Pancreas (tissue), 10 donors: Measurements from ENCODE around the gene CCDC50. TPM values are rescaled to one million over a fixed set of nuclear protein-coding genes. Genes with fewer than 3 reads are reported as not detected.

Experiments
- ATAC-seq, 4 donors: fragments of 200-7000 bp; cut with Tn5 transposase; one replicate each; pipeline versions ENCODE4 v1.8.0 to v1.9.1; 2020; ENCODE audit warnings: mild to moderate bottlenecking in 4 of 4, moderate library complexity in 4 of 4
- DNase-seq, 6 donors: peaks; one replicate each; pipeline ENCODE4 v3.0.0-alpha.2; 2020
- FAIRE-seq: peaks from 2 replicates; lab custom pipeline; 2012; peaks lifted over from hg19 to GRCh38; lab: Jason Lieb, UNC
- H3K27ac ChIP-seq, 4 donors: fragments of 200-600 bp; sonication (generic); 1 replicate in 3 of 4; 2 replicates in 1 of 4; pipeline versions ENCODE4 v1.5.0 to v1.8.0; 2020
- H3K27me3 ChIP-seq, 4 donors: fragments of 200-600 bp; one replicate each; pipeline ENCODE4 v1.8.0; 2021
- H3K36me3 ChIP-seq, 3 donors: fragments of 200-600 bp; sonication (generic) in 1 of 3; one replicate each; pipeline versions ENCODE4 v1.5.0 to v1.8.0; 2020 to 2021
- H3K4me1 ChIP-seq, 3 donors: fragments of 200-600 bp; one replicate each; pipeline ENCODE4 v1.8.0; 2021
- H3K4me3 ChIP-seq, 4 donors: fragments of 200-600 bp; sonication (generic) in 2 of 4; one replicate each; pipeline versions ENCODE4 v1.5.0 to v1.8.0; 2020 to 2021
- H3K9me3 ChIP-seq, 4 donors: fragments of 200-600 bp; one replicate each; pipeline ENCODE4 v1.8.0; 2021
- WGBS, 2 donors: extraction: QIAGEN DNeasy Blood & Tissue Kit; methylation state at CpG; one replicate each; pipeline ENCODE4 v1.1.7; 2013; 5-methylcytosine and 5-hydroxymethylcytosine counted together
- intact Hi-C, 3 donors: fragments of 100-400 bp; cut with DNase I; formaldehyde crosslinking; loops; one replicate each; pipeline versions ENCODE4 v1.11.1 to v1.14.2; 2022
- polyA plus RNA-seq, 2 donors: library from polyadenylated mRNA; stranded (reverse); fragments of 200-250 nt; gene quantifications; one replicate each; pipeline ENCODE4 v1.2.3, GENCODE V29; 2013
- total RNA-seq, 6 donors: library from RNA; stranded (reverse); fragmentation: NEBNext Ultra II Directional in 4 of 6; extraction: Animal tissue kit (Norgen Biotek cat#: 25700) in 4 of 6; gene quantifications; one replicate each; pipeline versions ENCODE4 v1.2.1 to v1.2.4, GENCODE V29; 2021 to 2023
- TF ChIP-seq, protein P1 (sequence below), 4 donors: fragments of 200-600 bp; sonication (generic) in 3 of 4; IDR thresholded peaks; one replicate each; pipeline versions ENCODE4 v1.5.0 to v1.8.0; 2021; ENCODE audit warnings: antibody characterized with exemption in 4 of 4
- donor health status: healthy with polysubstance abuse.
- donor health status: DM: no; HTN: no; CAD: no; lungs with moderate emphysema.
- donor health status: DM: no; HTN: no; CAD: no.
- donor health status: control.
- donor health status: control.
- donor health status: Bipolar disorder and iron deficiency.
- donor health status: DM: yes; HTN: yes; CAD: no.
- donor health status: DM: no; HTN: no; CAD: no.
- donor health status: DM: no; HTN: no; CAD: no.
- donor health status: DM: yes; HTN: yes; CAD: no.

The CCDC50 gene, protein sequence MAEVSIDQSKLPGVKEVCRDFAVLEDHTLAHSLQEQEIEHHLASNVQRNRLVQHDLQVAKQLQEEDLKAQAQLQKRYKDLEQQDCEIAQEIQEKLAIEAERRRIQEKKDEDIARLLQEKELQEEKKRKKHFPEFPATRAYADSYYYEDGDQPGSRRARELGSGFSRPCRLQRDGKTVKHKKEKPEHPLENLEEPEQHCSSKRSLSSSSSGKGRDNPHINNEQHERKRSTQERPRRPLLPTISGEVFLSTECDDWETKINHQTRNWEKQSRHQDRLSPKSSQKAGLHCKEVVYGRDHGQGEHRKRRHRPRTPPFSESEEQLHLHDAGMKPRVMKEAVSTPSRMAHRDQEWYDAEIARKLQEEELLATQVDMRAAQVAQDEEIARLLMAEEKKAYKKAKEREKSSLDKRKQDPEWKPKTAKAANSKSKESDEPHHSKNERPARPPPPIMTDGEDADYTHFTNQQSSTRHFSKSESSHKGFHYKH
- total RNA-seq: 10 to 100 TPM; 24.5 to 44.4 (median 28.5) TPM
- 10 to 100 TPM; 30.8 to 36.0 TPM for polyA plus RNA-seq

- Histone ChIP-seq H3K27me3 (no peaks in the 10 kb centered on the region), H3K9me3 (no peaks in the 10 kb centered on the region), H3K36me3 (no peaks in the 10 kb centered on the region), H3K4me3 (peak within 1 kb of the TSS; percentile 76 to 96 (median 80)), H3K27ac (peak within 1 kb of the TSS; percentile 79 to 96 (median 90)), H3K4me1 (peaks cover 9 to 23% (median 13%) of the 10 kb centered on the region in 3 donors)
- ATAC-seq (peak; percentile 89 to 97 (median 96)), DNase-seq (peak; percentile 88 to 96 (median 90)), FAIRE-seq (no peak)
- WGBS, 2 donors: 0 to 1% methylated on average over 56 to 63 of the region's 63 CpGs
- intact Hi-C loops: no loop called here
- TF ChIP-seq, protein P1, sequence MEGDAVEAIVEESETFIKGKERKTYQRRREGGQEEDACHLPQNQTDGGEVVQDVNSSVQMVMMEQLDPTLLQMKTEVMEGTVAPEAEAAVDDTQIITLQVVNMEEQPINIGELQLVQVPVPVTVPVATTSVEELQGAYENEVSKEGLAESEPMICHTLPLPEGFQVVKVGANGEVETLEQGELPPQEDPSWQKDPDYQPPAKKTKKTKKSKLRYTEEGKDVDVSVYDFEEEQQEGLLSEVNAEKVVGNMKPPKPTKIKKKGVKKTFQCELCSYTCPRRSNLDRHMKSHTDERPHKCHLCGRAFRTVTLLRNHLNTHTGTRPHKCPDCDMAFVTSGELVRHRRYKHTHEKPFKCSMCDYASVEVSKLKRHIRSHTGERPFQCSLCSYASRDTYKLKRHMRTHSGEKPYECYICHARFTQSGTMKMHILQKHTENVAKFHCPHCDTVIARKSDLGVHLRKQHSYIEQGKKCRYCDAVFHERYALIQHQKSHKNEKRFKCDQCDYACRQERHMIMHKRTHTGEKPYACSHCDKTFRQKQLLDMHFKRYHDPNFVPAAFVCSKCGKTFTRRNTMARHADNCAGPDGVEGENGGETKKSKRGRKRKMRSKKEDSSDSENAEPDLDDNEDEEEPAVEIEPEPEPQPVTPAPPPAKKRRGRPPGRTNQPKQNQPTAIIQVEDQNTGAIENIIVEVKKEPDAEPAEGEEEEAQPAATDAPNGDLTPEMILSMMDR (IDR thresholded peaks at IDR 0.05): no peak
Observed at GRCh38 chr3:191328962-191329653, at the start of gene CCDC50. TSS of gene CCDC50 (plus strand) at chr3:191329394. CDS start at chr3:191329675, 281 bp downstream.

DNA sequence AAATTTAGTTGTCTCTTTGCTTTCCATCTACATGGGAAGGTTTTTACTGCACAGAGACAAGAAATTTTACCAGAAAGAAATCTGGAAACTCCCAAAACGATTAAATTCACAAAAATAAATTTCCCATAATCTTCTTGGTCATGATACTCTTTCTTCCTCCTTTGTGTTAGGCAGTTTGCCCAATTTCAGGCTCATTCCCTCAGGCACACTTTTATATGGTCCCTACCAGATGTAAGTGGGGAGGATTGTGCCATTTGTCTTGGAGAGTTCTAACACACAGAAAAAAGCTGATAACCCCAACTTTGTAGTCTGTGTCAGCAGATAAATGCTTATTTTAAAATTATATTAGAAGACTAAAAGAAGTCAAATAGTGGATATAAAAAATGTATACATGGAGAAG, 49.1 kb upstream of the CCDC50 start:
- Histone ChIP-seq H3K4me3 (no peak overlapping the region), H3K27me3 (no peaks in the 10 kb centered on the region), H3K36me3 (no peaks in the 10 kb centered on the region), H3K9me3 (no peaks in the 10 kb centered on the region), H3K27ac (no peak overlapping the region), H3K4me1 (no peaks in the 10 kb centered on the region)
- WGBS, 2 donors: 19 to 30% methylated on average over 1 of the region's 1 CpG
- TF ChIP-seq, protein P1 (IDR thresholded peaks at IDR 0.05): no peak
- FAIRE-seq: no peak
- ATAC-seq: no peak
- intact Hi-C loops: no loop called here
- no peak for DNase-seq

DNA sequence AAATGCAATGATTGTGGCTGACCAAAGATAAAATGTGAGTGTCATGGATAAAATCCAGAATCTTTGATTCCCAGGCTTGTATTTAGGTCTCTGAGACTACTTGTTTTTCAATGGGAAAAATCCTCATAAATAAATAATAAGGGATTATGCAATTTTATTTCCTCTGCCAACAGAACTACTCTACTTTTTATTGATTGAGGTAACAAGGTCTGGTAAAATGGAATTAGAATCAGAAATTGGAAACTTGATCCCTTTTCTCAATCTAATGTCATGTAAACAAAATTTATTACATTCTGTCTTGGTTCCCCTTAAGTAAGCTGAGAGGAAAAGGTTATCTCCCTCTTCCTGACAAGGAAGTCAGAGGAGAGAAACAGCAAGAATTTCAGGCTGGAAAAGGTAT, 48.3 kb upstream of the CCDC50 start:
- DNase-seq (no peak), FAIRE-seq (no peak), ATAC-seq (no peak)
- H3K36me3 ChIP-seq: no peaks in the 10 kb centered on the region
- TF ChIP-seq, protein P1 (IDR thresholded peaks at IDR 0.05): no peak
- no peaks in the 10 kb centered on the region for H3K9me3 ChIP-seq
- intact Hi-C loops: no loop called here
- no peak overlapping the region for H3K4me3 ChIP-seq
- no peaks in the 10 kb centered on the region for H3K4me1 ChIP-seq
- H3K27me3 ChIP-seq: no peaks in the 10 kb centered on the region
- no peak overlapping the region for H3K27ac ChIP-seq

GRCh38 chr3:191282251-191283185, 46.7 kb upstream of the CCDC50 start:
- Histone ChIP-seq H3K9me3 (no peaks in the 10 kb centered on the region), H3K27me3 (no peaks in the 10 kb centered on the region), H3K4me1 (no peaks in the 10 kb centered on the region), H3K36me3 (no peaks in the 10 kb centered on the region), H3K27ac (no peak overlapping the region), H3K4me3 (no peak overlapping the region)
- ATAC-seq (no peak), DNase-seq (no peak), FAIRE-seq (no peak)
- TF ChIP-seq, protein P1 (IDR thresholded peaks at IDR 0.05): no peak
- WGBS, 2 donors: 41 to 48% methylated on average over 4 of the region's 4 CpGs
- intact Hi-C loops: no loop called here
